BJ (cell line): ENCODE results near the gene XRRA1. TPM values are rescaled to one million over a fixed set of nuclear protein-coding genes. Genes with fewer than 3 reads are reported as not detected.

ENCODE experiments used
- CTCF ChIA-PET: fragments of 350-600 bp; formaldehyde crosslinking; extraction: SDS; loops from one replicate; lab custom pipeline; 2021; ENCODE audit warnings: antibody characterized with exemption, inconsistent platforms; lab: Yijun Ruan, JAX
- POLR2A ChIA-PET: fragments of 300-600 bp; sonication (Branson Sonifier 250); formaldehyde crosslinking; extraction: SDS; loops from one replicate; lab custom pipeline; 2021; ENCODE audit warnings: antibody characterized with exemption; lab: Charles Lee
- DNase-seq: peaks from one replicate; pipeline ENCODE4 v3.0.0-alpha.2; 2011; ENCODE audit warnings: low read depth
- H3K27me3 ChIP-seq: 2 replicates; pipeline ENCODE4 v1.6.0; 2011; ENCODE audit warnings: low read length; ENCODE audit not compliant: control insufficient read depth, insufficient read depth
- H3K36me3 ChIP-seq: 2 replicates; pipeline ENCODE4 v1.5.1; 2011; ENCODE audit warnings: low read length; ENCODE audit not compliant: control insufficient read depth, insufficient read depth
- H3K4me3 ChIP-seq: 2 replicates; pipeline ENCODE4 v1.5.1; 2011; ENCODE audit warnings: low read depth, mild to moderate bottlenecking, control low read depth, low read length
- CTCF ChIP-seq: IDR thresholded peaks from 2 replicates; pipeline ENCODE4 v1.5.1; 2011; ENCODE audit warnings: low read depth, mild to moderate bottlenecking, control low read depth, inconsistent platforms, low read length, moderate library complexity; ENCODE audit not compliant: insufficient read depth
- polyA plus RNA-seq: library from polyadenylated mRNA; depleted of rRNA; stranded (reverse); fragments of >200 nt; gene quantifications from 2 replicates; pipeline ENCODE4 v1.2.3, GENCODE V29; 2011

The XRRA1 gene
- polyA plus RNA-seq, 1 experiment = 6.8 TPM

GRCh38 chr11:74941492-74941891 lies 7.4 kb downstream of the XRRA1 start:
- DNase-seq = no peak
- CTCF ChIA-PET = interaction anchor here (1.2 to 2.9 kb wide), 2 partner anchors 11 to 91 kb away, joined by 4 to 20 read pairs; no protein-coding TSS in a partner anchor
- TF ChIP-seq CTCF = no peak
- POLR2A ChIA-PET = no interaction called here
- Histone ChIP-seq H3K36me3 (no peaks in the 10 kb centered on the region; the same call in none of the 2 replicates), H3K4me3 (no peak overlapping the region), H3K27me3 (no peaks in the 10 kb centered on the region)

GRCh38 chr11:74937696-74938475 lies 11.0 kb downstream of the XRRA1 start:
- Histone ChIP-seq H3K36me3 (peaks cover 2% of the 10 kb centered on the region), H3K4me3 (no peak overlapping the region), H3K27me3 (no peaks in the 10 kb centered on the region)
- no peak for DNase-seq
- no peak for TF ChIP-seq CTCF
- POLR2A ChIA-PET = no interaction called here
- CTCF ChIA-PET = interaction anchor here (1.0 to 2.5 kb wide), 8 partner anchors 8 to 311 kb away, joined by 3 to 11 read pairs (median 5); no protein-coding TSS in a partner anchor

GRCh38 chr11:74936976-74937375 lies 11.9 kb downstream of the XRRA1 start:
- no peak overlapping the region for H3K4me3 ChIP-seq
- H3K36me3 ChIP-seq = peaks cover 2% of the 10 kb centered on the region
- no peak for TF ChIP-seq CTCF
- DNase-seq = no peak
- ChIA-PET POLR2A (no interaction called here), CTCF (interaction anchor here (1.0 to 9.3 kb wide), 7 partner anchors 10 to 311 kb away, joined by 4 to 107 read pairs (median 5); no protein-coding TSS in a partner anchor)
- no peaks in the 10 kb centered on the region for H3K27me3 ChIP-seq

DNA sequence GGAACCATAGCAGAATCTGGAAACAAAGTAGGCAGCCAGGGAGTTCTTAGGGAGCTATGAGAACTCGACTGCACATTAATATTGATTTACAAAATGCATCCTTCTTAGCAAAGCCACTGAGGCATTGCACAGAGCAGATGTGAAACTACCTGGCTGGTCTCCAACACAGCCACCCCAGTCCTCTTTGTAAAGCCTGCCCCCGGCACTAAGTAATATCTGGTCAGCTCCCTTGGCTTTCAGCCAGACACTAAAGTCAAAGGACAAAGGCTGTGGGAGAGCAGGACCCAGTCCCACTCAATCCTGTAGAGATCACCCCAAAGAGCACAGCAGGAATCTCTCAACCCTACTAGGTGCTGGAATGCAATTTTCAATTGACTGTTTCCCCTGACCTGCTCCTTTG lies 12.8 kb downstream of the XRRA1 start:
- peaks cover 2% of the 10 kb centered on the region for H3K36me3 ChIP-seq
- POLR2A ChIA-PET = no interaction called here
- H3K27me3 ChIP-seq = no peaks in the 10 kb centered on the region
- no peak for TF ChIP-seq CTCF
- no peak overlapping the region for H3K4me3 ChIP-seq
- DNase-seq = no peak
- CTCF ChIA-PET = interaction anchor here (2.5 to 9.3 kb wide), 2 partner anchors 98 to 269 kb away, joined by 9 to 107 read pairs; no protein-coding TSS in a partner anchor

- H3K4me3 ChIP-seq = no peak overlapping the region
- no peak for TF ChIP-seq CTCF
- no peaks in the 10 kb centered on the region for H3K27me3 ChIP-seq
- ChIA-PET POLR2A (no interaction called here), CTCF (interaction anchor here (9.3 kb wide), 1 partner anchor 98 kb away, joined by 107 read pairs; no protein-coding TSS in a partner anchor)
- no peak for DNase-seq
- H3K36me3 ChIP-seq = peaks cover 2% of the 10 kb centered on the region
Observed at GRCh38 chr11:74935285-74935684, 13.6 kb downstream of the XRRA1 start.
